DND-41 (cell line): ENCODE data around the gene NPB.

Experiments used
- ATAC-seq: fragments of 200-7000 bp; cut with Tn5 transposase; 3 replicates; pipeline ENCODE4 v1.9.1; 2021; ENCODE audit warnings: low read depth; ENCODE audit not compliant: insufficient read depth
- DNase-seq: peaks from one replicate; pipeline ENCODE4 v3.0.0-alpha.2; 2020
- H2AFZ ChIP-seq: 2 replicates; pipeline ENCODE4 v1.6.0; 2012; ENCODE audit warnings: low read depth, low read length
- H3K27ac ChIP-seq: 2 replicates; pipeline ENCODE4 v1.5.1; 2012; ENCODE audit warnings: low read length, inconsistent platforms
- H3K27me3 ChIP-seq: fragments of 200-600 bp; sonication (generic); 2 replicates; pipeline ENCODE4 v1.6.0; 2012; ENCODE audit warnings: low read length, mild to moderate bottlenecking, inconsistent platforms; ENCODE audit not compliant: insufficient read depth, poor library complexity
- H3K36me3 ChIP-seq: 2 replicates; pipeline ENCODE4 v1.5.1; 2012; ENCODE audit warnings: low read length, inconsistent platforms; ENCODE audit not compliant: insufficient read depth
- H3K4me1 ChIP-seq: 2 replicates; pipeline ENCODE4 v1.5.1; 2012; ENCODE audit warnings: mild to moderate bottlenecking, low read length; ENCODE audit not compliant: insufficient read depth
- H3K4me2 ChIP-seq: 2 replicates; pipeline ENCODE4 v1.6.0; 2012; ENCODE audit warnings: mild to moderate bottlenecking, moderate library complexity, low read length, inconsistent platforms; ENCODE audit not compliant: insufficient read depth
- H3K4me3 ChIP-seq, 2 experiments: fragments of 200-600 bp in 1 of 2; shearing (Covaris generic) in 1 of 2; 2 replicates each; pipeline ENCODE4 v1.5.1; 2012 to 2016; ENCODE audit warnings: inconsistent platforms in 2 of 2, low read length in 2 of 2, mild to moderate bottlenecking in 2 of 2, low read depth in 1 of 2, moderate library complexity in 1 of 2
- H3K79me2 ChIP-seq: 2 replicates; pipeline ENCODE4 v1.6.0; 2012; ENCODE audit warnings: low read length, inconsistent platforms; ENCODE audit not compliant: insufficient read depth
- H3K9ac ChIP-seq: 2 replicates; pipeline ENCODE4 v1.6.0; 2012; ENCODE audit warnings: low read depth, mild to moderate bottlenecking, inconsistent platforms, low read length, moderate library complexity
- H3K9me3 ChIP-seq: 2 replicates; pipeline ENCODE4 v1.5.1; 2012; ENCODE audit warnings: low read length, moderate library complexity, mild to moderate bottlenecking, inconsistent platforms; ENCODE audit not compliant: insufficient read depth, severe bottlenecking
- H4K20me1 ChIP-seq: 2 replicates; pipeline ENCODE4 v1.6.0; 2012; ENCODE audit warnings: low read length; ENCODE audit not compliant: insufficient read depth
- CTCF ChIP-seq: IDR thresholded peaks from 2 replicates; pipeline ENCODE4 v1.5.1; 2012; ENCODE audit warnings: borderline replicate concordance, low read length, moderate library complexity, mild to moderate bottlenecking; ENCODE audit not compliant: poor library complexity, severe bottlenecking; ENCODE audit errors: extremely low read depth
- EZH2 ChIP-seq: IDR thresholded peaks from 3 replicates; pipeline ENCODE4 v1.6.1; 2012; ENCODE audit warnings: borderline replicate concordance, low read depth, mild to moderate bottlenecking, moderate library complexity, low read length, inconsistent platforms; ENCODE audit not compliant: severe bottlenecking

Gene NPB

GRCh38 chr17:81940538-81941483, 38.8 kb downstream of the NPB start:
- H3K9ac ChIP-seq, result no peak overlapping the region
- H3K27ac ChIP-seq, result no peak overlapping the region
- H3K4me1 ChIP-seq, result no peaks in the 10 kb centered on the region
- DNase-seq, result no peak
- no peaks in the 10 kb centered on the region for H3K36me3 ChIP-seq
- no peak for TF ChIP-seq CTCF
- no peak for TF ChIP-seq EZH2
- no peak overlapping the region for H3K4me2 ChIP-seq
- no peaks in the 10 kb centered on the region for H3K79me2 ChIP-seq
- ATAC-seq, result no peak; the same call in 2 of the 3 replicates
- no peak overlapping the region for H2AFZ ChIP-seq
- H3K4me3 ChIP-seq, result no peak overlapping the region
- H3K27me3 ChIP-seq, result no peaks in the 10 kb centered on the region
- no peaks in the 10 kb centered on the region for H3K9me3 ChIP-seq
- H4K20me1 ChIP-seq, result no peaks in the 10 kb centered on the region

GRCh38 chr17:81941484-81942166, 39.6 kb downstream of the NPB start:
- no peaks in the 10 kb centered on the region for H4K20me1 ChIP-seq
- H3K27me3 ChIP-seq, result no peaks in the 10 kb centered on the region
- H3K27ac ChIP-seq, result no peak overlapping the region
- TF ChIP-seq CTCF (no peak), EZH2 (no peak)
- H3K9ac ChIP-seq, result no peak overlapping the region
- ATAC-seq, result no peak
- no peak overlapping the region for H2AFZ ChIP-seq
- no peak overlapping the region for H3K4me2 ChIP-seq
- no peaks in the 10 kb centered on the region for H3K79me2 ChIP-seq
- no peaks in the 10 kb centered on the region for H3K9me3 ChIP-seq
- no peak for DNase-seq
- no peaks in the 10 kb centered on the region for H3K4me1 ChIP-seq
- no peaks in the 10 kb centered on the region for H3K36me3 ChIP-seq
- H3K4me3 ChIP-seq, result no peak overlapping the region

- H3K4me3 ChIP-seq, result no peak overlapping the region
- ATAC-seq, result no peak
- H3K4me1 ChIP-seq, result no peaks in the 10 kb centered on the region
- no peaks in the 10 kb centered on the region for H3K27me3 ChIP-seq
- no peak overlapping the region for H3K4me2 ChIP-seq
- DNase-seq, result no peak
- H3K9ac ChIP-seq, result no peak overlapping the region
- H3K36me3 ChIP-seq, result no peaks in the 10 kb centered on the region
- H3K27ac ChIP-seq, result no peak overlapping the region
- H3K9me3 ChIP-seq, result no peaks in the 10 kb centered on the region
- H2AFZ ChIP-seq, result no peak overlapping the region
- H3K79me2 ChIP-seq, result no peaks in the 10 kb centered on the region
- no peak for TF ChIP-seq EZH2
- no peak for TF ChIP-seq CTCF
- H4K20me1 ChIP-seq, result no peaks in the 10 kb centered on the region
These were observed 40.1 kb downstream of the NPB start for GRCh38 chr17:81942167-81942553.
